Large intestine (tissue), 3 donors: ENCODE results near the gene NFIC. TPM values are rescaled to one million over a fixed set of nuclear protein-coding genes. Genes with fewer than 3 reads are reported as not detected.

Experiments used
- DNase-seq, 2 donors: peaks; one replicate each; pipeline versions ENCODE4 v3.0.0 to v3.0.0-alpha.2; 2013
- H3K27ac ChIP-seq: one replicate; pipeline ENCODE4 v1.5.1; 2013; ENCODE audit warnings: low read length
- H3K27me3 ChIP-seq: 2 replicates; pipeline ENCODE4 v1.6.1; 2013; ENCODE audit warnings: low read length; ENCODE audit not compliant: control insufficient read depth, insufficient read depth
- H3K36me3 ChIP-seq: 2 replicates; pipeline ENCODE4 v1.6.1; 2013; ENCODE audit warnings: low read length; ENCODE audit not compliant: control insufficient read depth, insufficient read depth
- H3K4me1 ChIP-seq: one replicate; pipeline ENCODE4 v1.6.1; 2013; ENCODE audit warnings: low read length; ENCODE audit not compliant: control insufficient read depth, insufficient read depth
- H3K4me3 ChIP-seq: one replicate; pipeline ENCODE4 v1.5.1; 2013; ENCODE audit warnings: low read length
- H3K9me3 ChIP-seq: one replicate; pipeline ENCODE4 v1.6.1; 2013; ENCODE audit warnings: mild to moderate bottlenecking, low read depth, low read length, moderate library complexity; ENCODE audit not compliant: control insufficient read depth
- WGBS: methylation state at CpG from one replicate; pipeline ENCODE4 v1.1.5; 2013; ENCODE audit warnings: low lambda C conversion rate; ENCODE audit not compliant: insufficient coverage; 5-methylcytosine and 5-hydroxymethylcytosine counted together
- polyA plus RNA-seq: library from polyadenylated mRNA; unstranded; fragments of 120-200 nt; gene quantifications from one replicate; pipeline ENCODE4 v1.2.1, GENCODE V29; 2013

Gene NFIC
- polyA plus RNA-seq, 1 donor: 17.0 TPM

DNA sequence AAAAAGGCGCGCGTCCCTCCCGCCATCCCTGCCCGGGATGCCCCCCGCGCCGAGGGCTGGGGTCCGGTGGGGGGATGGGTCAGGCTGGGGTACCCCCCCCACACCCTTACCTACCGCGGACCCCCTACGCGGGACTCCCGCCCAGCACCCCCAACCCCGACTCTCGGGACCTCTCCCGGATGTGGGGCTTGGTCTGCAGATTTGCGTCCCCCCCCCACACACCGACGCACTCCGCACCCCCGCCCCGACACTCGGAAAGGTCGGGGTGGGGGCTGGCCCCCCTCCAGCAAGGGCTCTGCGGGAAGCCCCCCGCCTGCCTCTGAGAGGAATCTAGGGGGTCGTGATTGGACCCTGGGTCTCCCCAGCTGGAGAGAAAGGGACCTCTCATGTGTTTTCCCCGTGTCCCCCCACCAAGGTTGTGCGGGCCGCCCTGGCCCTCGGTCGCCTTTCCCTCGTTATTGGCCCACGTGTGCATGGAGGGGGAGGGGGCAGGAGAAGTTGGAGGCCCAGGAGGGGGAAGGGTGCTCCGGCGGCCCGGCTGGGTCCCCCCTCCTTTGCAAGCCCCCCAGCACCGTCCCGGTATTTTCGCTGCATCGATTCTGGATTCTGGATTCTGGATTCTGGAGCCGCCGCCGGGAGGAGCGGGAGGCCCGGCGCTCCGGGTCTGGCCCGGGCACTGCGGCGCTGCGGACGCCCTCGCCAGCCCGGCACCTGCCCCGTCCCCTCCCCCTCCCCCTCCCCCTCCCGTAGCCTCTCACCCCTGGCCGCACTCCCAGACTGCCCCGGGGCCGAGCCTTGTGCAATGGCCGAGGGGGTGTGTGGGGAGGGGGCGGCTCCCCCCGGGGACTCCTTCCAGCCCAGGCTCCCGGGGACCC, 607 bp downstream of the NFIC start:
- peaks cover 18% of the 10 kb centered on the region for H3K4me1 ChIP-seq
- H3K27ac ChIP-seq: peak overlapping the region; percentile 71
- peak overlapping the region; percentile 64 for H3K4me3 ChIP-seq
- WGBS: no CpG with 5 or more reads among the region's 65 CpGs
- H3K36me3 ChIP-seq: no peaks in the 10 kb centered on the region
- DNase-seq: no peak
- peaks cover 5% of the 10 kb centered on the region for H3K9me3 ChIP-seq
- peaks cover 88% of the 10 kb centered on the region for H3K27me3 ChIP-seq

GRCh38 chr19:3367628-3368440, 1.5 kb downstream of the NFIC start:
- WGBS: 10% methylated on average over 3 of the region's 24 CpGs

GRCh38 chr19:3368441-3368795, 2.0 kb downstream of the NFIC start:
- Histone ChIP-seq H3K36me3 (no peaks in the 10 kb centered on the region), H3K9me3 (peaks cover 5% of the 10 kb centered on the region), H3K4me1 (peaks cover 18% of the 10 kb centered on the region), H3K27ac (peak overlapping the region; percentile 26), H3K4me3 (no peak overlapping the region), H3K27me3 (peaks cover 80% of the 10 kb centered on the region)
- no peak for DNase-seq
- 17% methylated on average over 1 of the region's 5 CpGs for WGBS

More at GRCh38 chr19:3367628-3368440, 1.5 kb downstream of the NFIC start:
- H3K4me1 ChIP-seq: peaks cover 18% of the 10 kb centered on the region
- DNase-seq: no peak
- H3K27ac ChIP-seq: peak overlapping the region; percentile 26
- peak overlapping the region; percentile 31 for H3K4me3 ChIP-seq
- peaks cover 83% of the 10 kb centered on the region for H3K27me3 ChIP-seq
- H3K36me3 ChIP-seq: no peaks in the 10 kb centered on the region
- H3K9me3 ChIP-seq: peaks cover 5% of the 10 kb centered on the region

GRCh38 chr19:3368848-3369336, 2.5 kb downstream of the NFIC start:
- DNase-seq: no peak
- peaks cover 78% of the 10 kb centered on the region for H3K27me3 ChIP-seq

GRCh38 chr19:3369337-3370213, 3.2 kb downstream of the NFIC start:
- Histone ChIP-seq H3K4me3 (peak overlapping the region; percentile 19), H3K36me3 (no peaks in the 10 kb centered on the region), H3K27me3 (peaks cover 71% of the 10 kb centered on the region), H3K9me3 (peaks cover 5% of the 10 kb centered on the region), H3K4me1 (peaks cover 18% of the 10 kb centered on the region), H3K27ac (peak overlapping the region; percentile 31)
- no CpG with 5 or more reads among the region's 42 CpGs for WGBS
- no peak for DNase-seq

More at GRCh38 chr19:3368848-3369336, 2.5 kb downstream of the NFIC start:
- Histone ChIP-seq H3K4me3 (peak overlapping the region; percentile 19), H3K9me3 (peaks cover 5% of the 10 kb centered on the region), H3K4me1 (peaks cover 18% of the 10 kb centered on the region), H3K27ac (peak overlapping the region; percentile 31), H3K36me3 (no peaks in the 10 kb centered on the region)
- 24% methylated on average over 3 of the region's 4 CpGs for WGBS

DNA sequence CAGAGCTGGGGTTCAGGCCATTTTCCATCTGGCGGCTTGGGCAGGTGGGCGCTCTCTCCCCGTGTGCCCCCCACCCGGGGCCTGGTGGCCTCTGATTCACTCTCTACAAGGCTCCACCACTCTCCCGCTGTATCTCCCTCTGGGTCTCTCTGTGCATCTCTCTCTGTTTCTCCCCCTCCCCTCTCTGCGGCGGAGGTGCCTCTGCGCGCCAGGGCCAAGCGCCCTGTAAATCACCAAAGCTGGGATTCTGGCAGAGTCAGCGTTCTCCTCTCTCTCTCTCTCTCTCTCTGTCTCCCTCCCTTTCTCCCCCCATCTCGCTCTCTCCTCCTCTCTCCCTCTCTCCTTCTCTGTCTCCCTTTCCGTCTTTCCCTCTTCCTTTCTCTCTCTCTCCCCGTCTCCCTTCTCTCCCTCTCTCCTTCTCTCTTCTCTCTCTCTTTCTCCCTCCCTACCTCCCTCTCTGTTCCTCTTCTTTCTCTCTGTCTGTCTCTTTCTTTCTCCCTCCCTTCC, 3.9 kb downstream of the NFIC start:
- Histone ChIP-seq H3K9me3 (peaks cover 5% of the 10 kb centered on the region), H3K4me3 (peak overlapping the region; percentile 14), H3K4me1 (peaks cover 18% of the 10 kb centered on the region), H3K27ac (peak overlapping the region; percentile 31), H3K36me3 (no peaks in the 10 kb centered on the region), H3K27me3 (peaks cover 65% of the 10 kb centered on the region)
- no peak for DNase-seq
- WGBS: 8% methylated on average over 5 of the region's 14 CpGs

GRCh38 chr19:3370728-3371591, 4.6 kb downstream of the NFIC start:
- Histone ChIP-seq H3K4me3 (no peak overlapping the region), H3K27me3 (peaks cover 58% of the 10 kb centered on the region), H3K9me3 (peaks cover 5% of the 10 kb centered on the region), H3K36me3 (no peaks in the 10 kb centered on the region), H3K27ac (no peak overlapping the region), H3K4me1 (peaks cover 14% of the 10 kb centered on the region)
- no peak for DNase-seq
- 63% methylated on average over 3 of the region's 25 CpGs for WGBS

GRCh38 chr19:3372413-3372812, 6.0 kb downstream of the NFIC start:
- Histone ChIP-seq H3K36me3 (no peaks in the 10 kb centered on the region), H3K27me3 (peaks cover 47% of the 10 kb centered on the region), H3K4me3 (no peak overlapping the region), H3K27ac (no peak overlapping the region), H3K4me1 (peaks cover 8% of the 10 kb centered on the region), H3K9me3 (peaks cover 5% of the 10 kb centered on the region)
- DNase-seq: no peak
- no CpG with 5 or more reads among the region's 14 CpGs for WGBS

- peaks cover 4% of the 10 kb centered on the region for H3K4me1 ChIP-seq
- no CpG with 5 or more reads among the region's 6 CpGs for WGBS
- no peak for DNase-seq
- no peaks in the 10 kb centered on the region for H3K36me3 ChIP-seq
- H3K27me3 ChIP-seq: peaks cover 32% of the 10 kb centered on the region
- no peak overlapping the region for H3K4me3 ChIP-seq
- H3K9me3 ChIP-seq: peaks cover 5% of the 10 kb centered on the region
- no peak overlapping the region for H3K27ac ChIP-seq
Observed at GRCh38 chr19:3373971-3374368, 7.6 kb downstream of the NFIC start.
